HCT116 (cell line): Measurements from ENCODE around the gene SHC1. TPM values are rescaled to one million over a fixed set of nuclear protein-coding genes. Genes with fewer than 3 reads are reported as not detected.
A peak's percentile ranks its signal among the peaks of the same experiment; 100 is the strongest.

ENCODE experiments used
- ATAC-seq: fragments of 200-7000 bp; cut with Tn5 transposase; 2 replicates; pipeline ENCODE4 v1.9.1; 2020; ENCODE audit warnings: mild to moderate bottlenecking, moderate library complexity
- BruUV-seq: library from RNA; stranded (reverse); fragments of 400-500 nt; replicated peaks from 2 replicates; lab custom pipeline; 2021; lab: Mats Ljungman, UMichigan
- CTCF ChIA-PET: fragments of 300-600 bp; sonication (Branson Sonifier 250); formaldehyde crosslinking; loops from one replicate; lab custom pipeline; 2021; ENCODE audit warnings: antibody characterized with exemption; lab: Charles Lee
- POLR2A ChIA-PET: fragments of 300-600, 350-600 bp; sonication (Branson Sonifier 250); formaldehyde crosslinking; loops from one replicate; lab custom pipeline; 2021; ENCODE audit warnings: antibody characterized with exemption; lab: Charles Lee
- RAD21 ChIA-PET, 2 experiments: fragments of 300-600 bp; sonication (Branson Sonifier 250); formaldehyde crosslinking; loops; one replicate each; lab custom pipeline; 2023; ENCODE audit warnings: low total read pairs in 2 of 2; ENCODE audit not compliant: uncharacterized antibody in 2 of 2, unreplicated experiment in 2 of 2, low non-redundant PET in 1 of 2; lab: Charles Lee
- DNase-seq: peaks from one replicate; pipeline ENCODE4 v3.0.0-alpha.2; 2010; ENCODE audit warnings: low read depth, low spot score
- H2AFZ ChIP-seq: fragments of 200-600 bp; shearing (Covaris generic), sonication (generic); 2 replicates; pipeline ENCODE4 v1.6.1; 2017; ENCODE audit warnings: low read depth, mixed run types, mixed read lengths, antibody characterized with exemption, low read length; ENCODE audit not compliant: poor library complexity, severe bottlenecking
- H3K27ac ChIP-seq: 2 replicates; pipeline ENCODE4 v1.5.1; 2012; ENCODE audit warnings: low read depth, low read length
- H3K27me3 ChIP-seq: fragments of 200-600 bp; sonication (generic); 2 replicates; pipeline ENCODE4 v1.6.1; 2016; ENCODE audit warnings: mixed run types, low read length, mixed read lengths; ENCODE audit not compliant: insufficient read depth
- H3K36me3 ChIP-seq, 2 experiments: fragments of 200-500 bp in 1 of 2; fragments of 200-600 bp in 1 of 2; sonication (Bioruptor generic) in 1 of 2; sonication (generic) in 1 of 2; 2 replicates each; pipeline versions ENCODE4 v1.5.1 to v1.6.1; 2014 to 2016; ENCODE audit warnings: low read length in 2 of 2, inconsistent platforms in 1 of 2, mixed read lengths in 1 of 2, mixed run types in 1 of 2; ENCODE audit not compliant: insufficient read depth in 2 of 2, control insufficient read depth in 1 of 2
- H3K4me1 ChIP-seq, 2 experiments: fragments of 200-600 bp in 1 of 2; sonication (generic) in 1 of 2; 2 replicates each; pipeline versions ENCODE4 v1.5.1 to v1.6.1; 2012 to 2017; ENCODE audit warnings: low read length in 2 of 2, inconsistent platforms in 1 of 2, mild to moderate bottlenecking in 1 of 2, mixed read lengths in 1 of 2, mixed run types in 1 of 2, moderate library complexity in 1 of 2; ENCODE audit not compliant: insufficient read depth in 2 of 2, control insufficient read depth in 1 of 2
- H3K4me2 ChIP-seq: fragments of 200-600 bp; sonication (generic); 2 replicates; pipeline ENCODE4 v1.6.1; 2017; ENCODE audit warnings: mixed run types, low read length, mixed read lengths
- H3K4me3 ChIP-seq, 2 experiments: fragments of 200-600 bp in 1 of 2; sonication (generic) in 1 of 2; replicated peaks in 1 of 2; 2 replicates each; pipeline ENCODE4 v1.5.1; 2011 to 2016; ENCODE audit warnings: low read length in 2 of 2, control low read depth in 1 of 2, low read depth in 1 of 2, mild to moderate bottlenecking in 1 of 2, mixed read lengths in 1 of 2, mixed run types in 1 of 2
- H3K79me2 ChIP-seq: fragments of 200-600 bp; sonication (generic); 2 replicates; pipeline ENCODE4 v1.6.1; 2017; ENCODE audit warnings: mild to moderate bottlenecking, mixed run types, low read length, moderate library complexity, mixed read lengths; ENCODE audit not compliant: insufficient read depth
- H3K9ac ChIP-seq: fragments of 200-600 bp; sonication (generic); 2 replicates; pipeline ENCODE4 v1.6.1; 2016; ENCODE audit warnings: low read length, mixed read lengths
- H3K9me2 ChIP-seq: fragments of 200-600 bp; sonication (generic), shearing (Covaris generic); 2 replicates; pipeline ENCODE4 v1.6.1; 2017; ENCODE audit warnings: mixed run types, mild to moderate bottlenecking, moderate library complexity; ENCODE audit not compliant: insufficient read depth
- H3K9me3 ChIP-seq, 2 experiments: fragments of 200-500 bp in 1 of 2; fragments of 200-600 bp in 1 of 2; sonication (Bioruptor generic) in 1 of 2; sonication (generic) in 1 of 2; 2 replicates each; pipeline ENCODE4 v1.6.1; 2014 to 2017; ENCODE audit warnings: low read length in 2 of 2, mixed read lengths in 2 of 2, inconsistent platforms in 1 of 2, low read depth in 1 of 2, mild to moderate bottlenecking in 1 of 2, mixed run types in 1 of 2, moderate library complexity in 1 of 2; ENCODE audit not compliant: control insufficient read depth in 1 of 2, insufficient read depth in 1 of 2
- H4K20me1 ChIP-seq: fragments of 200-600 bp; sonication (generic), shearing (Covaris generic); 2 replicates; pipeline ENCODE4 v1.6.1; 2017; ENCODE audit warnings: mixed run types, mild to moderate bottlenecking, moderate library complexity; ENCODE audit not compliant: insufficient read depth
- CBX3 ChIP-seq: IDR thresholded peaks from 2 replicates; pipeline ENCODE4 v1.6.1; 2012; ENCODE audit warnings: low read depth
- SIN3A ChIP-seq: IDR thresholded peaks from 2 replicates; pipeline ENCODE4 v1.6.1; 2012; ENCODE audit warnings: low read depth
- SRF ChIP-seq: IDR thresholded peaks from 2 replicates; pipeline ENCODE4 v1.6.1; 2012; ENCODE audit warnings: low read depth
- TCF7L2 ChIP-seq: IDR thresholded peaks from 2 replicates; pipeline ENCODE4 v1.7.0; 2011; ENCODE audit warnings: borderline replicate concordance, inconsistent platforms; ENCODE audit not compliant: insufficient read depth, insufficient read length; ENCODE audit errors: extremely low read depth
- intact Hi-C: fragments of 100-400 bp; cut with micrococcal nuclease; formaldehyde crosslinking; loops from 2 replicates; pipeline ENCODE4 v1.10.0; 2022
- total RNA-seq: library from RNA; stranded (reverse); gene quantifications from one replicate; pipeline ENCODE4 v1.2.1, GENCODE V29; 2021; ENCODE audit not compliant: unreplicated experiment

The SHC1 gene
- total RNA-seq, 1 experiment from 2014 or later: 148 TPM

GRCh38 chr1:154969246-154969645 lies 1.3 kb downstream of the SHC1 start:
- H3K9me2 ChIP-seq: no peaks in the 10 kb centered on the region
- intact Hi-C loops: no loop called here
- peak overlapping the region; percentile 86 for H3K27ac ChIP-seq
- H3K9ac ChIP-seq: peak overlapping the region; percentile 86
- ChIA-PET POLR2A (no interaction called here), RAD21 (no interaction called here), CTCF (no interaction called here)
- H3K36me3 ChIP-seq: peaks cover 17 to 46% of the 10 kb centered on the region in 2 experiments; a peak in 3 of 4 replicates
- DNase-seq (no peak), ATAC-seq (no peak)
- no peak overlapping the region for H2AFZ ChIP-seq
- no peaks in the 10 kb centered on the region for H4K20me1 ChIP-seq
- H3K4me2 ChIP-seq: peak overlapping the region; percentile 90
- BruUV-seq: no TSS peak
- peaks cover 76% of the 10 kb centered on the region for H3K79me2 ChIP-seq
- H3K27me3 ChIP-seq: no peaks in the 10 kb centered on the region
- TF ChIP-seq TCF7L2: no peak
- H3K4me1 ChIP-seq: peaks cover 33 to 61% of the 10 kb centered on the region in 2 experiments
- H3K4me3 ChIP-seq: peak overlapping the region; percentile 40 to 70; a peak in 3 of 4 replicates
- no peaks in the 10 kb centered on the region for H3K9me3 ChIP-seq

DNA sequence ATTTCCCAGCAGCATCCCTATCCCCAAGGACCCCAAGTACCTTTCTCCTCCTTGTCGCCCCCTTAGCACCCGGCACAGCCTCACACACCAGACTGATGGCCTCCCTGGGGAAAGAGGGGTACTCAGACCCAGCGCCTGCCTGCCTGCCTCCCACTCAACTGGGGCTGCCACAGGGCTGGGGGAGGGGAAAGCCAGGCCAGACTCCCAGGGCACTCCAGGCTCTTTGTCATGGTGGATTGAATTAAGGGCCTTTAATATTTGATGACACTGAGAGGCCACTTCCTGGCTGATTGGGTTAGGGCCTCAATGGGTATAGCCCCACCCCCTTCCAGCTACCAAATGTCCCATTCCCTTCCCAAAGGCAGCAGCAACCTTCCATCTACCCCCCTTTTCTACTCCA lies 1.8 kb downstream of the SHC1 start:
- H3K4me1 ChIP-seq: peaks cover 33 to 61% of the 10 kb centered on the region in 2 experiments
- no peaks in the 10 kb centered on the region for H3K9me2 ChIP-seq
- H2AFZ ChIP-seq: no peak overlapping the region
- BruUV-seq: no TSS peak
- ChIA-PET CTCF (no interaction called here), RAD21 (no interaction called here), POLR2A (no interaction called here)
- ATAC-seq: no peak
- intact Hi-C loops: no loop called here
- no peaks in the 10 kb centered on the region for H3K9me3 ChIP-seq
- H3K9ac ChIP-seq: no peak overlapping the region; the same call in 1 of the 2 replicates
- peak overlapping the region; percentile 90; the same call in 1 of the 2 replicates for H3K4me2 ChIP-seq
- no peaks in the 10 kb centered on the region for H4K20me1 ChIP-seq
- peaks cover 23 to 48% of the 10 kb centered on the region in 2 experiments; a peak in 3 of 4 replicates for H3K36me3 ChIP-seq
- peaks cover 80% of the 10 kb centered on the region for H3K79me2 ChIP-seq
- peak overlapping the region; percentile 86; the same call in 1 of the 2 replicates for H3K27ac ChIP-seq
- H3K27me3 ChIP-seq: no peaks in the 10 kb centered on the region
- no peak for TF ChIP-seq CBX3
- no peak for TF ChIP-seq SIN3A
- no peak for TF ChIP-seq SRF
- H3K4me3 ChIP-seq: no peak overlapping the region
- DNase-seq: no peak
